DMS 273 (cell line): ENCODE measurements around the gene SLC6A1.
"Not testable (repeated sequence)": the region's sequence is repeated elsewhere in the genome, so short reads cannot be mapped to it uniquely, and the experiment has no call there.

Source experiments
- DNase-seq: peaks from one replicate; lab custom pipeline; 2025; ENCODE audit not compliant: unreplicated experiment; lab: John Stamatoyannopoulos, UW

The SLC6A1 gene

GRCh38 chr3:11057655-11058054 is 65.1 kb downstream of the SLC6A1 start:
- DNase-seq: no peak

GRCh38 chr3:11059090-11059798 is 66.7 kb downstream of the SLC6A1 start:
- DNase-seq: peak; percentile 83

GRCh38 chr3:11059799-11060115 is 67.2 kb downstream of the SLC6A1 start:
- DNase-seq: no peak

- DNase-seq: peak; percentile 81
Observed at GRCh38 chr3:11060500-11061251, 68.1 kb downstream of the SLC6A1 start.

GRCh38 chr3:11061268-11061871 is 68.8 kb downstream of the SLC6A1 start:
- not testable (repeated sequence) for DNase-seq

- no peak for DNase-seq
Observed at GRCh38 chr3:11062704-11063103, 70.2 kb downstream of the SLC6A1 start.

GRCh38 chr3:11071096-11071755 is 78.7 kb downstream of the SLC6A1 start:
- no peak for DNase-seq

GRCh38 chr3:11072631-11073030 is 80.1 kb downstream of the SLC6A1 start:
- no peak for DNase-seq

- no peak for DNase-seq
Observed at GRCh38 chr3:11074011-11074410, 81.5 kb downstream of the SLC6A1 start.

- DNase-seq: no peak
Observed at GRCh38 chr3:11074451-11074850, 81.9 kb downstream of the SLC6A1 start.

GRCh38 chr3:11075122-11075521 is 82.6 kb downstream of the SLC6A1 start:
- not testable (repeated sequence) for DNase-seq

- no peak for DNase-seq
Observed at GRCh38 chr3:11076711-11077110, 84.2 kb downstream of the SLC6A1 start.

- no peak for DNase-seq
Observed at GRCh38 chr3:11077466-11077865, 84.9 kb downstream of the SLC6A1 start.

GRCh38 chr3:11078826-11079515 is 86.4 kb downstream of the SLC6A1 start:
- DNase-seq: no peak

GRCh38 chr3:11080492-11080891 is 87.9 kb downstream of the SLC6A1 start:
- DNase-seq: no peak

GRCh38 chr3:11084098-11084497 is 91.5 kb downstream of the SLC6A1 start:
- peak; percentile 4 for DNase-seq

- DNase-seq: no peak
Observed at GRCh38 chr3:11084677-11085076, 92.1 kb downstream of the SLC6A1 start.

- no peak for DNase-seq
Observed at GRCh38 chr3:11085093-11085840, 92.7 kb downstream of the SLC6A1 start.

GRCh38 chr3:11086856-11087255 is 94.3 kb downstream of the SLC6A1 start:
- DNase-seq: no peak

GRCh38 chr3:11088066-11088465 is 95.5 kb downstream of the SLC6A1 start:
- no peak for DNase-seq
